SK-N-SH (cell line): ENCODE measurements around the gene SCNM1.

ENCODE experiments used
- FOXJ3 ChIP-seq: sonication (generic); formaldehyde crosslinking; IDR thresholded peaks from 2 replicates; pipeline ENCODE4 v1.5.1; 2020; ENCODE audit warnings: mild to moderate bottlenecking, missing genetic modification reagents
- MEF2A ChIP-seq: IDR thresholded peaks from 2 replicates; pipeline ENCODE4 v1.4.0; 2012; ENCODE audit warnings: low read depth, borderline replicate concordance
- YY1 ChIP-seq: IDR thresholded peaks from 2 replicates; pipeline ENCODE4 v1.4.0; 2012; ENCODE audit warnings: low read depth, mild to moderate bottlenecking
- TF ChIP-seq, protein P1 (sequence below): fragments of 200-600 bp; sonication (generic); IDR thresholded peaks from 2 replicates; pipeline ENCODE4 v1.6.1; 2017; ENCODE audit warnings: antibody characterized with exemption, mild to moderate bottlenecking, moderate library complexity
- TF ChIP-seq, protein P2 (sequence below): IDR thresholded peaks from 2 replicates; pipeline ENCODE4 v1.6.1; 2012; ENCODE audit warnings: mild to moderate bottlenecking, low read depth, low read length, moderate library complexity

DNA sequence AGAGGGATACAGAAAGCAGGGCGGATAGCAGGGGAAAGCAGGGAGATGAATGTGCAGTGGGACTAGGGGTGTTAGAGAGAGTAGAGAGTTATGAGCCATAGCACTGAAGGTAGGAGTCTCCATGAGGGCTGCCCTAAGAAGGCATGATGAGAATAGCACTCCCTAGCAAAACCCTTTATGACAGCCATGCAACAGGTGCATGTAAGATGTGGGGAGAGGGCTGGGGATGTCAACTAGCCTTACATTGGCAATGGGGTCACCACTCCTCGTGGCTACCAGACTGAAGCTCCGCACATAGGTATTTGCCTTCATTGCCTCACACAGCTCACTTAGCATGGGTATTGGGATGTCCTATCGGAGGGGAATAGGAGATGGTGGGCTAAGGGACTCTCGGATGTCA, 5.2 kb downstream of the SCNM1 start:
- TF ChIP-seq FOXJ3 = no peak
- TF ChIP-seq, protein P1, sequence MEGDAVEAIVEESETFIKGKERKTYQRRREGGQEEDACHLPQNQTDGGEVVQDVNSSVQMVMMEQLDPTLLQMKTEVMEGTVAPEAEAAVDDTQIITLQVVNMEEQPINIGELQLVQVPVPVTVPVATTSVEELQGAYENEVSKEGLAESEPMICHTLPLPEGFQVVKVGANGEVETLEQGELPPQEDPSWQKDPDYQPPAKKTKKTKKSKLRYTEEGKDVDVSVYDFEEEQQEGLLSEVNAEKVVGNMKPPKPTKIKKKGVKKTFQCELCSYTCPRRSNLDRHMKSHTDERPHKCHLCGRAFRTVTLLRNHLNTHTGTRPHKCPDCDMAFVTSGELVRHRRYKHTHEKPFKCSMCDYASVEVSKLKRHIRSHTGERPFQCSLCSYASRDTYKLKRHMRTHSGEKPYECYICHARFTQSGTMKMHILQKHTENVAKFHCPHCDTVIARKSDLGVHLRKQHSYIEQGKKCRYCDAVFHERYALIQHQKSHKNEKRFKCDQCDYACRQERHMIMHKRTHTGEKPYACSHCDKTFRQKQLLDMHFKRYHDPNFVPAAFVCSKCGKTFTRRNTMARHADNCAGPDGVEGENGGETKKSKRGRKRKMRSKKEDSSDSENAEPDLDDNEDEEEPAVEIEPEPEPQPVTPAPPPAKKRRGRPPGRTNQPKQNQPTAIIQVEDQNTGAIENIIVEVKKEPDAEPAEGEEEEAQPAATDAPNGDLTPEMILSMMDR = no peak
- TF ChIP-seq, protein P2, sequence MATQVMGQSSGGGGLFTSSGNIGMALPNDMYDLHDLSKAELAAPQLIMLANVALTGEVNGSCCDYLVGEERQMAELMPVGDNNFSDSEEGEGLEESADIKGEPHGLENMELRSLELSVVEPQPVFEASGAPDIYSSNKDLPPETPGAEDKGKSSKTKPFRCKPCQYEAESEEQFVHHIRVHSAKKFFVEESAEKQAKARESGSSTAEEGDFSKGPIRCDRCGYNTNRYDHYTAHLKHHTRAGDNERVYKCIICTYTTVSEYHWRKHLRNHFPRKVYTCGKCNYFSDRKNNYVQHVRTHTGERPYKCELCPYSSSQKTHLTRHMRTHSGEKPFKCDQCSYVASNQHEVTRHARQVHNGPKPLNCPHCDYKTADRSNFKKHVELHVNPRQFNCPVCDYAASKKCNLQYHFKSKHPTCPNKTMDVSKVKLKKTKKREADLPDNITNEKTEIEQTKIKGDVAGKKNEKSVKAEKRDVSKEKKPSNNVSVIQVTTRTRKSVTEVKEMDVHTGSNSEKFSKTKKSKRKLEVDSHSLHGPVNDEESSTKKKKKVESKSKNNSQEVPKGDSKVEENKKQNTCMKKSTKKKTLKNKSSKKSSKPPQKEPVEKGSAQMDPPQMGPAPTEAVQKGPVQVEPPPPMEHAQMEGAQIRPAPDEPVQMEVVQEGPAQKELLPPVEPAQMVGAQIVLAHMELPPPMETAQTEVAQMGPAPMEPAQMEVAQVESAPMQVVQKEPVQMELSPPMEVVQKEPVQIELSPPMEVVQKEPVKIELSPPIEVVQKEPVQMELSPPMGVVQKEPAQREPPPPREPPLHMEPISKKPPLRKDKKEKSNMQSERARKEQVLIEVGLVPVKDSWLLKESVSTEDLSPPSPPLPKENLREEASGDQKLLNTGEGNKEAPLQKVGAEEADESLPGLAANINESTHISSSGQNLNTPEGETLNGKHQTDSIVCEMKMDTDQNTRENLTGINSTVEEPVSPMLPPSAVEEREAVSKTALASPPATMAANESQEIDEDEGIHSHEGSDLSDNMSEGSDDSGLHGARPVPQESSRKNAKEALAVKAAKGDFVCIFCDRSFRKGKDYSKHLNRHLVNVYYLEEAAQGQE = no peak
- no peak for TF ChIP-seq YY1
- no peak for TF ChIP-seq MEF2A
